Mucosa of descending colon (tissue), 3 donors: ENCODE data around the gene GLIPR2. TPM values are rescaled to one million over a fixed set of nuclear protein-coding genes. Genes with fewer than 3 reads are reported as not detected.
"Not testable (repeated sequence)": the region's sequence is repeated elsewhere in the genome, so short reads cannot be mapped to it uniquely, and the experiment has no call there.

Source experiments
- ATAC-seq: fragments of 200-7000 bp; cut with Tn5 transposase; one replicate; pipeline ENCODE4 v1.9.1; 2020; ENCODE audit warnings: mild to moderate bottlenecking, moderate library complexity
- DNase-seq, 3 donors: peaks; one replicate each; pipeline ENCODE4 v3.0.0-alpha.2; 2020
- H3K36me3 ChIP-seq: fragments of 200-600 bp; one replicate; pipeline ENCODE4 v1.8.0; 2021; ENCODE audit warnings: low read depth, mild to moderate bottlenecking
- H3K4me1 ChIP-seq: fragments of 200-600 bp; one replicate; pipeline ENCODE4 v1.8.0; 2021; ENCODE audit warnings: low read depth, mild to moderate bottlenecking
- H3K4me3 ChIP-seq: fragments of 200-600 bp; one replicate; pipeline ENCODE4 v1.8.0; 2021; ENCODE audit warnings: mild to moderate bottlenecking
- H3K9me3 ChIP-seq: fragments of 200-600 bp; one replicate; pipeline ENCODE4 v1.8.0; 2021; ENCODE audit warnings: mild to moderate bottlenecking
- intact Hi-C, 2 donors: fragments of 100-400 bp; cut with DNase I in 1 of 2; cut with micrococcal nuclease in 1 of 2; formaldehyde crosslinking; loops; one replicate each; pipeline versions ENCODE4 v1.11.0 to v1.11.1; 2022; cut with DNase I, micrococcal nuclease
- total RNA-seq, 3 donors: library from RNA; stranded (reverse); fragmentation: NEBNext Ultra II Directional in 2 of 3; extraction: Animal tissue kit (Norgen Biotek cat#: 25700) in 2 of 3; gene quantifications; one replicate each; pipeline versions ENCODE4 v1.2.1 to v1.2.4, GENCODE V29; 2021 to 2023
- TF ChIP-seq, protein P1 (sequence below): fragments of 200-600 bp; IDR thresholded peaks from one replicate; pipeline ENCODE4 v1.8.0; 2022; ENCODE audit warnings: antibody characterized with exemption, mild to moderate bottlenecking
- donor health status: DM: no; HTN: no; CAD: no; lungs with moderate emphysema.
- donor health status: DM: no; HTN: no; CAD: no.
- donor health status: DM: no; HTN: yes; CAD: no.

The GLIPR2 gene
- total RNA-seq, 3 donors from 2014 or later: 28.1 to 58.4 (median 37.5) TPM

GRCh38 chr9:36174271-36174670 is 37.7 kb downstream of the GLIPR2 start:
- intact Hi-C loops: no loop called here
- no peaks in the 10 kb centered on the region for H3K9me3 ChIP-seq
- no peaks in the 10 kb centered on the region for H3K36me3 ChIP-seq
- no peaks in the 10 kb centered on the region for H3K4me1 ChIP-seq
- TF ChIP-seq, protein P1, sequence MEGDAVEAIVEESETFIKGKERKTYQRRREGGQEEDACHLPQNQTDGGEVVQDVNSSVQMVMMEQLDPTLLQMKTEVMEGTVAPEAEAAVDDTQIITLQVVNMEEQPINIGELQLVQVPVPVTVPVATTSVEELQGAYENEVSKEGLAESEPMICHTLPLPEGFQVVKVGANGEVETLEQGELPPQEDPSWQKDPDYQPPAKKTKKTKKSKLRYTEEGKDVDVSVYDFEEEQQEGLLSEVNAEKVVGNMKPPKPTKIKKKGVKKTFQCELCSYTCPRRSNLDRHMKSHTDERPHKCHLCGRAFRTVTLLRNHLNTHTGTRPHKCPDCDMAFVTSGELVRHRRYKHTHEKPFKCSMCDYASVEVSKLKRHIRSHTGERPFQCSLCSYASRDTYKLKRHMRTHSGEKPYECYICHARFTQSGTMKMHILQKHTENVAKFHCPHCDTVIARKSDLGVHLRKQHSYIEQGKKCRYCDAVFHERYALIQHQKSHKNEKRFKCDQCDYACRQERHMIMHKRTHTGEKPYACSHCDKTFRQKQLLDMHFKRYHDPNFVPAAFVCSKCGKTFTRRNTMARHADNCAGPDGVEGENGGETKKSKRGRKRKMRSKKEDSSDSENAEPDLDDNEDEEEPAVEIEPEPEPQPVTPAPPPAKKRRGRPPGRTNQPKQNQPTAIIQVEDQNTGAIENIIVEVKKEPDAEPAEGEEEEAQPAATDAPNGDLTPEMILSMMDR: no peak
- no peak for ATAC-seq
- no peak for DNase-seq
- H3K4me3 ChIP-seq: no peak overlapping the region

GRCh38 chr9:36174731-36175130 is 38.2 kb downstream of the GLIPR2 start:
- DNase-seq (no peak), ATAC-seq (no peak)
- intact Hi-C loops: no loop called here
- Histone ChIP-seq H3K4me3 (no peak overlapping the region), H3K9me3 (no peaks in the 10 kb centered on the region), H3K4me1 (no peaks in the 10 kb centered on the region), H3K36me3 (no peaks in the 10 kb centered on the region)
- TF ChIP-seq, protein P1: no peak

GRCh38 chr9:36175209-36175608 is 38.7 kb downstream of the GLIPR2 start:
- ATAC-seq, intact Hi-C loops, H3K9me3 ChIP-seq, H3K4me1 ChIP-seq, DNase-seq, H3K4me3 ChIP-seq, H3K36me3 ChIP-seq: not testable (repeated sequence)

GRCh38 chr9:36176496-36176895 is 40.0 kb downstream of the GLIPR2 start:
- H3K4me3 ChIP-seq, H3K9me3 ChIP-seq, H3K4me1 ChIP-seq, intact Hi-C loops, ATAC-seq, DNase-seq, H3K36me3 ChIP-seq: not testable (repeated sequence)

GRCh38 chr9:36177571-36177970 is 41.0 kb downstream of the GLIPR2 start:
- H3K4me1 ChIP-seq: no peaks in the 10 kb centered on the region
- H3K4me3 ChIP-seq: no peak overlapping the region
- TF ChIP-seq, protein P1: no peak
- no peaks in the 10 kb centered on the region for H3K36me3 ChIP-seq
- intact Hi-C loops: no loop called here
- H3K9me3 ChIP-seq: no peaks in the 10 kb centered on the region
- DNase-seq: no peak
- ATAC-seq: no peak

GRCh38 chr9:36180243-36180642 is 43.7 kb downstream of the GLIPR2 start:
- H3K36me3 ChIP-seq, H3K4me1 ChIP-seq, H3K4me3 ChIP-seq, intact Hi-C loops, ATAC-seq, DNase-seq, H3K9me3 ChIP-seq: not testable (repeated sequence)

GRCh38 chr9:36187414-36187813 is 50.9 kb downstream of the GLIPR2 start:
- no peaks in the 10 kb centered on the region for H3K9me3 ChIP-seq
- TF ChIP-seq, protein P1: no peak
- DNase-seq (no peak), ATAC-seq (no peak)
- intact Hi-C loops: no loop called here
- H3K4me1 ChIP-seq: peaks cover 5% of the 10 kb centered on the region
- H3K4me3 ChIP-seq: no peak overlapping the region
- no peaks in the 10 kb centered on the region for H3K36me3 ChIP-seq
